ENCODE measurements around the gene TTC28. TPM values are rescaled to one million over a fixed set of nuclear protein-coding genes. Genes with fewer than 3 reads are reported as not detected.

TTC28 gene
- total RNA-seq, 1 donor from 2014 or later, result 24.5 TPM

- no peaks in the 10 kb centered on the region for H3K4me1 ChIP-seq
- no peak overlapping the region for H3K27ac ChIP-seq
- no peaks in the 10 kb centered on the region for H3K9me3 ChIP-seq
- TF ChIP-seq, protein P1, sequence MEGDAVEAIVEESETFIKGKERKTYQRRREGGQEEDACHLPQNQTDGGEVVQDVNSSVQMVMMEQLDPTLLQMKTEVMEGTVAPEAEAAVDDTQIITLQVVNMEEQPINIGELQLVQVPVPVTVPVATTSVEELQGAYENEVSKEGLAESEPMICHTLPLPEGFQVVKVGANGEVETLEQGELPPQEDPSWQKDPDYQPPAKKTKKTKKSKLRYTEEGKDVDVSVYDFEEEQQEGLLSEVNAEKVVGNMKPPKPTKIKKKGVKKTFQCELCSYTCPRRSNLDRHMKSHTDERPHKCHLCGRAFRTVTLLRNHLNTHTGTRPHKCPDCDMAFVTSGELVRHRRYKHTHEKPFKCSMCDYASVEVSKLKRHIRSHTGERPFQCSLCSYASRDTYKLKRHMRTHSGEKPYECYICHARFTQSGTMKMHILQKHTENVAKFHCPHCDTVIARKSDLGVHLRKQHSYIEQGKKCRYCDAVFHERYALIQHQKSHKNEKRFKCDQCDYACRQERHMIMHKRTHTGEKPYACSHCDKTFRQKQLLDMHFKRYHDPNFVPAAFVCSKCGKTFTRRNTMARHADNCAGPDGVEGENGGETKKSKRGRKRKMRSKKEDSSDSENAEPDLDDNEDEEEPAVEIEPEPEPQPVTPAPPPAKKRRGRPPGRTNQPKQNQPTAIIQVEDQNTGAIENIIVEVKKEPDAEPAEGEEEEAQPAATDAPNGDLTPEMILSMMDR (IDR thresholded peaks at IDR 0.05), result no peak
- no peaks in the 10 kb centered on the region for H3K27me3 ChIP-seq
- DNase-seq (ENCODE audit: low spot score in 2 of 2), result peak in 1 of 2 donors; percentile 55
- intact Hi-C loops (cut with DNase I), result loop anchor here (10.0 kb wide), 1 partner anchor 423 kb away; no protein-coding TSS in a partner anchor
- peaks cover 0 to 3% of the 10 kb centered on the region in 2 donors for H3K36me3 ChIP-seq
- no peak overlapping the region for H3K4me3 ChIP-seq
Measured at GRCh38 chr22:28021116-28021997, 658.3 kb downstream of the TTC28 start.

DNA sequence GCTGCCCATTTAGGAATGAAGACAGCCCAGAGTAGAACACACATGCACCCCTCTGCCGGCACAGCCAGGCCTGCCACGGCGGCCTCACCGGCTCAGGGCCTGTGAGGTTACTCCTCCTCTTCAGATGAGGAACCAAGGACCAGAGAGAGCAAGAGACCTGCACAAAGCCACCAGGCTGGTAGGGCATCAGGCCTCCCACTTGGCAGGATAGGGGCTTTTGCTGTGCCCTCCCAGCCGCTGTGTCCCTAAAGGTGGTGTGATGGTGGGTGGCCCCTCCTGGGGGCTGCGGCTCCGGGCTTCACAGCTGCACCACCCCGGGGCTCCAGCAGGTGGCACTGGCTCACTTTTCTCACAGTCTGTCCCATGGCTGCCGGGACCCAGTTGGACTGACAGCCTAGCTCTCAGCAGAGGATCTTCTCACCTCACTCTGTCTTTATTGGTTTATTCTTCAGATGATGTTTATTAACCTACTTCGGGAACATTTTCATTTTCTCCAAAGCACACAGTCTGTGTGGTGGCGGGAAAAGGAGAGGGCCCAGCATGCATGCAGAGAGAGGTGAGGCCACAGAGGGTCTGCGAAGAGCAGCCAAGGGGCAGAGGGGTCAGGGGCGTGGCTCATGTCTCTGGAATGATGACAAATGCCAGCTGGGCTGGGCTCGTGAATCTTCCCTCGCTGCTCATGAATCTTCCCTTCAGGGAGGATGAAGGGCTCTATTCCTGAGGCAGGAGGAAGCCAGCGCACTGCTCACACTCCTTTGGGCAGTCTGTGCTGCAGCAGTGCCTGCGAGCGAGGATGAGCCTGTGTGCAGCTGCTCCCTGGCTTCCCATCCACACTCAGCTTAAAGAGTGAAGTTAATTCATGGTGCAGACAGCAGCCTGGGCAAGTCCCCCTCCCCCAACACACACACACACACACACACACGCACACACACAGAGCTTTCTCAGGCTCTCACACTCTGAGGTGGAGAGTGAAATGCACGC, 659.5 kb downstream of the TTC28 start:
- Histone ChIP-seq H3K27me3 (no peaks in the 10 kb centered on the region), H3K27ac (no peak overlapping the region), H3K36me3 (peaks cover 0 to 3% of the 10 kb centered on the region in 2 donors), H3K4me3 (no peak overlapping the region), H3K4me1 (no peaks in the 10 kb centered on the region), H3K9me3 (no peaks in the 10 kb centered on the region)
- peak in 1 of 2 donors; percentile 81 for DNase-seq (ENCODE audit: low spot score in 2 of 2)
- TF ChIP-seq, protein P1 (IDR thresholded peaks at IDR 0.05), result peak; percentile 78 to 95 (median 92)
- intact Hi-C loops (cut with DNase I), result loop anchor here (1.0 to 10.0 kb wide), 2 partner anchors 425 to 574 kb away; no protein-coding TSS in a partner anchor

GRCh38 chr22:28019360-28019759, 660.3 kb downstream of the TTC28 start:
- H3K36me3 ChIP-seq, result peaks cover 0 to 3% of the 10 kb centered on the region in 2 donors
- no peaks in the 10 kb centered on the region for H3K9me3 ChIP-seq
- TF ChIP-seq, protein P1 (IDR thresholded peaks at IDR 0.05), result no peak
- H3K27me3 ChIP-seq, result no peaks in the 10 kb centered on the region
- no peak overlapping the region for H3K4me3 ChIP-seq
- DNase-seq (ENCODE audit: low spot score in 2 of 2), result peak in 1 of 2 donors; percentile 55
- intact Hi-C loops (cut with DNase I), result no loop called here
- no peaks in the 10 kb centered on the region for H3K4me1 ChIP-seq
- no peak overlapping the region for H3K27ac ChIP-seq

DNA sequence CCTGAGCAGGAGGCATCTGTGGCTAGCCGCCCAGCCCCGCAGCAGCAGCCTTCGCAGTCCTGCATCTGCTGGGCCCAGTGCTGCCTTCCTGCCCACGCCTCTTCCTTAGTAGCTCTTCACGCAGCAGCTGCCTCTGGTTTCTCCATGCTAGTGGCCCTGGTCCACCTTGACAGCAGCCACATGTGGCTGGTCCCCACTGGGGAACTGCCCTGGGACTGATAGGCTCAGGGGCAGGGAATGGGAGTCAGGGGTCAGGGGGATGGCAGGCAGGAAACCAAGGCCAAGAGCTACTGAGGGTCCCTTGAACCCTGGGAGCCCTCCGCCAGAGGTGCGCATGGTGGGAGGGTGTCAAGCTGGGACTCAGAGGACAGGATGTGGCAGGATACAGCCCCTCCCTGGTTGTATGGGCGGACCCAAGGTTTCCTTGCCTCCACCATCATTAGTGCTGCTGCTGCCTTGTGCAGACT, 661.1 kb downstream of the TTC28 start:
- Histone ChIP-seq H3K4me1 (no peaks in the 10 kb centered on the region), H3K9me3 (no peaks in the 10 kb centered on the region), H3K27ac (no peak overlapping the region), H3K4me3 (no peak overlapping the region), H3K36me3 (peaks cover 3 to 10% of the 10 kb centered on the region in 2 donors), H3K27me3 (no peaks in the 10 kb centered on the region)
- intact Hi-C loops (cut with DNase I), result no loop called here
- TF ChIP-seq, protein P1 (IDR thresholded peaks at IDR 0.05), result no peak
- peak in 1 of 2 donors; percentile 50 for DNase-seq (ENCODE audit: low spot score in 2 of 2)

DNA sequence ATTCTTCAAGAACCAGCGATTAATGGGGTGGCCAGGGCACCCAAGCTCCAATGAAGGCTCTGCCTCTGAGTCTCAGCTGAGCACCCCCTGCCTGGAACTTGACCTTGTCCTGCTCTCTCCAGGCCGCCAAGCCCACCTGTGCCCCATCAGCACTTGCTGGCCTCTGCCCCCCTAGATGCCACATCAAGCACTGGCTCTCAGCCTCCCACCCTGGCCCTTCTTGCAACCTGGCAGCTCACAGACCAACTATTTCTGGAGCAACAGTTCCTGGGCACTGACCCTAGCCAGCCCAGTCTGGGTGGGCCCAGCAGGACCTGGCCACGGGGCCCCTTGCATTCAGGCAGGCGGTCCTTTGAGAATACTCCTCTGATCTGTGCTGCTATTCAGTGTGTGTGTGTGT, 661.8 kb downstream of the TTC28 start:
- H3K4me1 ChIP-seq, result no peaks in the 10 kb centered on the region
- peaks cover 7 to 17% of the 10 kb centered on the region in 2 donors for H3K36me3 ChIP-seq

More for the DNA sequence above, 661.8 kb downstream of the TTC28 start:
- Histone ChIP-seq H3K27me3 (no peaks in the 10 kb centered on the region), H3K9me3 (no peaks in the 10 kb centered on the region), H3K27ac (no peak overlapping the region), H3K4me3 (no peak overlapping the region)
- TF ChIP-seq, protein P1 (IDR thresholded peaks at IDR 0.05), result no peak
- intact Hi-C loops (cut with DNase I), result no loop called here
- DNase-seq (ENCODE audit: low spot score in 2 of 2), result peak in 1 of 2 donors; percentile 56
